Smooth muscle cell (in vitro differentiated cells): ENCODE results near the gene IL1RN. TPM values are rescaled to one million over a fixed set of nuclear protein-coding genes. Genes with fewer than 3 reads are reported as not detected.

Experiments used
- DNase-seq: peaks from one replicate; lab custom pipeline; 2025; ENCODE audit not compliant: unreplicated experiment; lab: John Stamatoyannopoulos, UW
- H2AFZ ChIP-seq: fragments of 200-600 bp; sonication (generic); 2 replicates; pipeline ENCODE4 v1.6.0; 2016; ENCODE audit warnings: antibody characterized with exemption, low read depth, mild to moderate bottlenecking
- H3F3A ChIP-seq: fragments of 200-600 bp; sonication (generic); 2 replicates; pipeline ENCODE4 v1.6.0; 2017; ENCODE audit warnings: antibody characterized with exemption, low read depth
- H3K27ac ChIP-seq: fragments of 200-600 bp; sonication (generic); 2 replicates; pipeline ENCODE4 v1.5.1; 2016; ENCODE audit warnings: low read depth, mild to moderate bottlenecking
- H3K27me3 ChIP-seq: fragments of 200-600 bp; sonication (generic); 2 replicates; pipeline ENCODE4 v1.6.1; 2016; ENCODE audit warnings: low read depth, mild to moderate bottlenecking
- H3K36me3 ChIP-seq: fragments of 200-600 bp; sonication (generic); 2 replicates; pipeline ENCODE4 v1.5.1; 2016; ENCODE audit warnings: low read depth
- H3K4me1 ChIP-seq: fragments of 200-600 bp; sonication (generic); 2 replicates; pipeline ENCODE4 v1.5.1; 2016; ENCODE audit warnings: low read depth
- H3K4me2 ChIP-seq: fragments of 200-600 bp; sonication (generic); 2 replicates; pipeline ENCODE4 v1.6.0; 2016; ENCODE audit warnings: mild to moderate bottlenecking
- H3K4me3 ChIP-seq: fragments of 200-600 bp; sonication (generic); 2 replicates; pipeline ENCODE4 v1.5.1; 2016; ENCODE audit warnings: mild to moderate bottlenecking
- H3K79me2 ChIP-seq: fragments of 200-600 bp; sonication (generic); 2 replicates; pipeline ENCODE4 v1.6.0; 2016; ENCODE audit warnings: low read depth, mild to moderate bottlenecking
- H3K9ac ChIP-seq: fragments of 200-600 bp; sonication (generic); 2 replicates; pipeline ENCODE4 v1.6.0; 2016; ENCODE audit warnings: low read depth
- H3K9me3 ChIP-seq: fragments of 200-600 bp; sonication (generic); replicated peaks from 2 replicates; pipeline ENCODE4 v1.5.1; 2016; ENCODE audit warnings: low read depth
- H4K20me1 ChIP-seq: fragments of 200-600 bp; sonication (generic); 2 replicates; pipeline ENCODE4 v1.6.0; 2016; ENCODE audit warnings: low read depth
- WGBS: methylation state at CpG from one replicate; pipeline ENCODE4 v1.1.7; 2016; ENCODE audit warnings: low lambda C conversion rate; 5-methylcytosine and 5-hydroxymethylcytosine counted together
- polyA plus RNA-seq: library from polyadenylated mRNA; unstranded; fragments of >200 nt; fragmentation: Nextera tagmentation; extraction: Ambion mirVana; gene quantifications from 2 replicates; pipeline ENCODE4 v1.2.1, GENCODE V29; 2016
- total RNA-seq: library from RNA; depleted of rRNA; stranded (reverse); fragments of >200 nt; gene quantifications from 2 replicates; pipeline ENCODE4 v1.2.3, GENCODE V29; 2014
- TF ChIP-seq, protein P1 (sequence below): fragments of 200-600 bp; sonication (generic); IDR thresholded peaks from 2 replicates; pipeline ENCODE4 v1.5.1; 2017; ENCODE audit warnings: borderline replicate concordance, mild to moderate bottlenecking, antibody characterized with exemption; ENCODE audit not compliant: insufficient read depth, poor library complexity, severe bottlenecking

The IL1RN gene
- total and polyA plus RNA-seq, 2 experiments from 2014 or later = 2.2 to 3.3 TPM

DNA sequence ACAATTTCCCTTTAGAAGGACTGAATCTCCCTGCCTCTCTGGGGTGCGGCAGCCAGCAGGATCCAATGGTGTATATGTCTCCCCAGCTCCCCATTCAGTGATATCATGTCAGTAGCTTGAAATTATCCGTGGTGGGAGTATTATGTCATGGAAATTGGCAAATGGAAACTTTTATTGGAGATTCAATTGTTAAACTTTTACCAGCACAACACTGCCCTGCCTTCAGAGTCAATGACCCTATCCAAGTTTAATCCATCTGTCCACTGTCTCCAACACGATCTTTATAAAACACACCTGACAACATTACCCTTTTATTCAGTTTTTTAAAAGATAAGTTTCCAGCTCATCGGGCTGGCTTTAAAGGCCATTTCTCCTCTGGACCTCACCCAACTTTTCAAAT, 5.0 kb upstream of the IL1RN start:
- no peak overlapping the region for H2AFZ ChIP-seq
- H3K27me3 ChIP-seq = no peaks in the 10 kb centered on the region
- H3K79me2 ChIP-seq = no peaks in the 10 kb centered on the region
- DNase-seq = no peak
- no peak overlapping the region for H3K4me2 ChIP-seq
- H3K4me3 ChIP-seq = no peak overlapping the region
- H3F3A ChIP-seq = no peaks in the 10 kb centered on the region
- H3K4me1 ChIP-seq = no peaks in the 10 kb centered on the region
- WGBS = 81% methylated on average over 4 of the region's 4 CpGs
- no peaks in the 10 kb centered on the region for H3K36me3 ChIP-seq
- TF ChIP-seq, protein P1, sequence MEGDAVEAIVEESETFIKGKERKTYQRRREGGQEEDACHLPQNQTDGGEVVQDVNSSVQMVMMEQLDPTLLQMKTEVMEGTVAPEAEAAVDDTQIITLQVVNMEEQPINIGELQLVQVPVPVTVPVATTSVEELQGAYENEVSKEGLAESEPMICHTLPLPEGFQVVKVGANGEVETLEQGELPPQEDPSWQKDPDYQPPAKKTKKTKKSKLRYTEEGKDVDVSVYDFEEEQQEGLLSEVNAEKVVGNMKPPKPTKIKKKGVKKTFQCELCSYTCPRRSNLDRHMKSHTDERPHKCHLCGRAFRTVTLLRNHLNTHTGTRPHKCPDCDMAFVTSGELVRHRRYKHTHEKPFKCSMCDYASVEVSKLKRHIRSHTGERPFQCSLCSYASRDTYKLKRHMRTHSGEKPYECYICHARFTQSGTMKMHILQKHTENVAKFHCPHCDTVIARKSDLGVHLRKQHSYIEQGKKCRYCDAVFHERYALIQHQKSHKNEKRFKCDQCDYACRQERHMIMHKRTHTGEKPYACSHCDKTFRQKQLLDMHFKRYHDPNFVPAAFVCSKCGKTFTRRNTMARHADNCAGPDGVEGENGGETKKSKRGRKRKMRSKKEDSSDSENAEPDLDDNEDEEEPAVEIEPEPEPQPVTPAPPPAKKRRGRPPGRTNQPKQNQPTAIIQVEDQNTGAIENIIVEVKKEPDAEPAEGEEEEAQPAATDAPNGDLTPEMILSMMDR = no peak
- H3K27ac ChIP-seq = no peak overlapping the region
- H3K9ac ChIP-seq = no peak overlapping the region
- no peaks in the 10 kb centered on the region for H3K9me3 ChIP-seq
- H4K20me1 ChIP-seq = no peaks in the 10 kb centered on the region

DNA sequence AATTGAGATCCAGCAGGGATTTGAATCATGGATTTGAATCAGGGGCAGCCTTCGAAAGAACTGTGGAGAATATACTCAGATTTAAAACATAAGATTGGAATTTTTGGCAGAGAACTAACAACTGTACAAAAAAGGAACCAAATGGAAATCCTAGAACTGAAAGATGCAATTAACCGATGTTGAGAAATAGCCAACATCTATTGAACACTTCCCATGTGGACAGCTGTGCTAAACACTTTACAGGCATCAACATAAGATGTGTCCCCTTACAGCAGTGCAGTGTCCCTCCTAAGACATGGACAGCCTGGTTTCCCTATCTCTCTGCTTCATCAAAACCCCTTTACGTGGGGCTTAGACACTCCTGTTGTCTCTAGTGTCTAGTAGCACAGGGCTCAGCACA, 3.7 kb upstream of the IL1RN start:
- TF ChIP-seq, protein P1 = no peak
- no peak overlapping the region for H3K27ac ChIP-seq
- no peaks in the 10 kb centered on the region for H3K36me3 ChIP-seq
- no peaks in the 10 kb centered on the region for H3K27me3 ChIP-seq
- no peaks in the 10 kb centered on the region for H3K79me2 ChIP-seq
- H3K4me2 ChIP-seq = no peak overlapping the region
- H3K4me1 ChIP-seq = no peaks in the 10 kb centered on the region
- WGBS = 83% methylated on average over 3 of the region's 3 CpGs
- H4K20me1 ChIP-seq = no peaks in the 10 kb centered on the region
- H3K9ac ChIP-seq = no peak overlapping the region
- no peaks in the 10 kb centered on the region for H3F3A ChIP-seq
- no peaks in the 10 kb centered on the region for H3K9me3 ChIP-seq
- DNase-seq = no peak
- no peak overlapping the region for H3K4me3 ChIP-seq
- no peak overlapping the region for H2AFZ ChIP-seq

DNA sequence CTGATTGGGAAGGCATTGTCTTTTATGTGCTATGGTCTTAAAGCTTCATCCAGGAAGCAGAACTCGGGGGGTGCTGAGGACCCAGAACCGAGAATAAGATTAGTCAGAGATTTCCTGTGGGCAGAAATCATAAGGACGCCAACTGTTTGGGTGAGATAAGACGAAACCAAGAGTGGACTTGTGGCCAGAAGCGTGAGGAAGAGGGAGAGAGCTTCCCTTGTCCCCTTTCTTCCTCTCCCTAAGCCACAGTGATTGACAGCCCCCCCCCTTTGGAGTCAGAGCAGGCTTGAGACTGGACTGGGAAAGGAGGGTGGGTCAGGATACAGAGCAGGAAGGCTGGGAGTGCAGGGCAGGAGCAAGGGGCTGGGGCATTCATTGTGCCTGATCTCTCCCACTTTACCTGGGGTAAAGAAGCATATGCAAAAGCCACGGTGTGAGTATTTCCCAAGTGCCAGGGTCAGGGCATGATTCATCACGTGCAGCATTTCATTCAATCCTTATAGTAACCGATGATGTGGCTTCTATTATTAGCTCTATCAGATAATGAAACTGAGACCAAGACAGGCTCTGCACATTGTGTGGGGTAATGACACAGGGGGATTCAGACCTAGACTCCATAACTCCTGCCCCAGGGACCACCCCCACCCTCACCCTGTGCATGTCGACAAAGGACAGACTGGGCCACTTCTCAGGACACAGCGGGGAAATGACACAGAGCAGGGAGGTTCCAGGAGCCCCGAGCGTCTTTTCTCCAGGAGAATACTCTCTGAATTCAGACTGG, 3.0 kb upstream of the IL1RN start:
- Histone ChIP-seq H2AFZ (no peak overlapping the region), H3K79me2 (no peaks in the 10 kb centered on the region), H3K4me1 (no peaks in the 10 kb centered on the region), H3K27ac (no peak overlapping the region), H3K27me3 (no peaks in the 10 kb centered on the region), H3K9me3 (no peaks in the 10 kb centered on the region), H3K9ac (no peak overlapping the region), H3K4me3 (no peak overlapping the region), H3K4me2 (peak overlapping the region; percentile 41), H3K36me3 (no peaks in the 10 kb centered on the region), H4K20me1 (no peaks in the 10 kb centered on the region), H3F3A (no peaks in the 10 kb centered on the region)
- WGBS = 43% methylated on average over 12 of the region's 12 CpGs
- DNase-seq = no peak
- TF ChIP-seq, protein P1 = no peak
